ENCODE results near the gene ESD. TPM values are rescaled to one million over a fixed set of nuclear protein-coding genes. Genes with fewer than 3 reads are reported as not detected.
A peak's percentile ranks its signal among the peaks of the same experiment; 100 is the strongest.
"Not testable (repeated sequence)": the region's sequence is repeated elsewhere in the genome, so short reads cannot be mapped to it uniquely, and the experiment has no call there.

ESD gene
- total and polyA plus RNA-seq, 5 donors from 2014 or later: 30.1 to 141 (median 128) TPM

- ATAC-seq (ENCODE audit: low read depth in 2 of 2) (no peak), DNase-seq (no peak)
- H3K4me1 ChIP-seq (ENCODE audit: control insufficient read depth, insufficient read depth, low read length, poor library complexity, severe bottlenecking): no peaks in the 10 kb centered on the region
- Mint-ChIP-seq H3K27me3 (no peaks in the 10 kb centered on the region), H3K4me3 (peak overlapping the region in 1 of 4 donors; percentile 1), H3K4me1 (peaks cover under 1 to 22% (median 11%) of the 10 kb centered on the region in 4 donors), H3K36me3 (peaks cover 39% of the 10 kb centered on the region), H3K9me3 (no peaks in the 10 kb centered on the region), H3K27ac (peak overlapping the region in 1 of 3 donors; percentile 14)
- no peaks in the 10 kb centered on the region for H3K9me3 ChIP-seq (ENCODE audit: control insufficient read depth in 2 of 2, low read length in 2 of 2)
- H3K36me3 ChIP-seq (ENCODE audit: control insufficient read depth, insufficient read depth, low read length): peaks cover 73% of the 10 kb centered on the region
- H3K4me3 ChIP-seq (ENCODE audit: low read depth, low read length): no peak overlapping the region
- H3K27me3 ChIP-seq (ENCODE audit: control insufficient read depth, insufficient read depth, low read length): no peaks in the 10 kb centered on the region
- H3K27ac ChIP-seq (ENCODE audit: insufficient read depth, low read length, poor library complexity, severe bottlenecking): no peak overlapping the region
Measured at GRCh38 chr13:46782691-46783090, 14.3 kb downstream of the ESD start.

GRCh38 chr13:46782066-46782465, 14.9 kb downstream of the ESD start:
- H3K4me3 ChIP-seq (ENCODE audit: low read depth, low read length): no peak overlapping the region
- no peak for DNase-seq
- no peak overlapping the region for H3K27ac ChIP-seq (ENCODE audit: insufficient read depth, low read length, poor library complexity, severe bottlenecking)
- peaks cover 43% of the 10 kb centered on the region for H3K36me3 Mint-ChIP-seq
- H3K9me3 ChIP-seq (ENCODE audit: control insufficient read depth in 2 of 2, low read length in 2 of 2): no peaks in the 10 kb centered on the region
- H3K36me3 ChIP-seq (ENCODE audit: control insufficient read depth, insufficient read depth, low read length): peaks cover 79% of the 10 kb centered on the region
- H3K9me3 Mint-ChIP-seq: no peaks in the 10 kb centered on the region
- H3K4me1 Mint-ChIP-seq: peaks cover 0 to 19% (median 11%) of the 10 kb centered on the region in 4 donors
- H3K4me3 Mint-ChIP-seq: no peak overlapping the region
- no peaks in the 10 kb centered on the region for H3K27me3 ChIP-seq (ENCODE audit: control insufficient read depth, insufficient read depth, low read length)
- H3K27ac Mint-ChIP-seq: no peak overlapping the region
- no peaks in the 10 kb centered on the region for H3K4me1 ChIP-seq (ENCODE audit: control insufficient read depth, insufficient read depth, low read length, poor library complexity, severe bottlenecking)
- H3K27me3 Mint-ChIP-seq: no peaks in the 10 kb centered on the region
- ATAC-seq (ENCODE audit: low read depth in 2 of 2): no peak

GRCh38 chr13:46778890-46779289, 18.1 kb downstream of the ESD start:
- H3K4me3 ChIP-seq (ENCODE audit: low read depth, low read length): no peak overlapping the region
- H3K4me1 ChIP-seq (ENCODE audit: control insufficient read depth, insufficient read depth, low read length, poor library complexity, severe bottlenecking): no peaks in the 10 kb centered on the region
- H3K4me3 Mint-ChIP-seq: no peak overlapping the region
- peaks cover 0 to 12% (median 9%) of the 10 kb centered on the region in 4 donors for H3K4me1 Mint-ChIP-seq
- H3K36me3 Mint-ChIP-seq: peaks cover 45% of the 10 kb centered on the region
- peaks cover 80% of the 10 kb centered on the region for H3K36me3 ChIP-seq (ENCODE audit: control insufficient read depth, insufficient read depth, low read length)
- H3K27ac ChIP-seq (ENCODE audit: insufficient read depth, low read length, poor library complexity, severe bottlenecking): no peak overlapping the region
- no peak overlapping the region for H3K27ac Mint-ChIP-seq
- DNase-seq (no peak), ATAC-seq (ENCODE audit: low read depth in 2 of 2) (no peak)
- H3K9me3 ChIP-seq (ENCODE audit: control insufficient read depth in 2 of 2, low read length in 2 of 2): no peaks in the 10 kb centered on the region
- H3K27me3 Mint-ChIP-seq: no peaks in the 10 kb centered on the region
- no peaks in the 10 kb centered on the region for H3K9me3 Mint-ChIP-seq
- H3K27me3 ChIP-seq (ENCODE audit: control insufficient read depth, insufficient read depth, low read length): no peaks in the 10 kb centered on the region

- no peaks in the 10 kb centered on the region for H3K27me3 Mint-ChIP-seq
- no peak overlapping the region for H3K27ac Mint-ChIP-seq
- peaks cover 48% of the 10 kb centered on the region for H3K36me3 Mint-ChIP-seq
- Histone ChIP-seq H3K4me3 (ENCODE audit: low read depth, low read length) (no peak overlapping the region), H3K27ac (ENCODE audit: insufficient read depth, low read length, poor library complexity, severe bottlenecking) (no peak overlapping the region), H3K4me1 (ENCODE audit: control insufficient read depth, insufficient read depth, low read length, poor library complexity, severe bottlenecking) (no peaks in the 10 kb centered on the region), H3K9me3 (ENCODE audit: control insufficient read depth in 2 of 2, low read length in 2 of 2) (no peaks in the 10 kb centered on the region), H3K36me3 (ENCODE audit: control insufficient read depth, insufficient read depth, low read length) (peaks cover 81% of the 10 kb centered on the region), H3K27me3 (ENCODE audit: control insufficient read depth, insufficient read depth, low read length) (no peaks in the 10 kb centered on the region)
- DNase-seq (no peak), ATAC-seq (ENCODE audit: low read depth in 2 of 2) (no peak)
- H3K4me3 Mint-ChIP-seq: no peak overlapping the region
- no peaks in the 10 kb centered on the region for H3K9me3 Mint-ChIP-seq
- peaks cover 0 to 12% (median 9%) of the 10 kb centered on the region in 4 donors for H3K4me1 Mint-ChIP-seq
Measured at GRCh38 chr13:46778095-46778494, 18.9 kb downstream of the ESD start.

- Mint-ChIP-seq H3K9me3 (no peaks in the 10 kb centered on the region), H3K36me3 (peaks cover 59% of the 10 kb centered on the region), H3K27ac (no peak overlapping the region), H3K27me3 (no peaks in the 10 kb centered on the region), H3K4me1 (peaks cover 0 to 7% (median 1%) of the 10 kb centered on the region in 4 donors), H3K4me3 (no peak overlapping the region)
- no peak overlapping the region for H3K27ac ChIP-seq (ENCODE audit: insufficient read depth, low read length, poor library complexity, severe bottlenecking)
- no peaks in the 10 kb centered on the region for H3K9me3 ChIP-seq (ENCODE audit: control insufficient read depth in 2 of 2, low read length in 2 of 2)
- no peaks in the 10 kb centered on the region for H3K4me1 ChIP-seq (ENCODE audit: control insufficient read depth, insufficient read depth, low read length, poor library complexity, severe bottlenecking)
- H3K36me3 ChIP-seq (ENCODE audit: control insufficient read depth, insufficient read depth, low read length): peaks cover 74% of the 10 kb centered on the region
- no peak overlapping the region for H3K4me3 ChIP-seq (ENCODE audit: low read depth, low read length)
- ATAC-seq (ENCODE audit: low read depth in 2 of 2) (no peak), DNase-seq (no peak)
- no peaks in the 10 kb centered on the region for H3K27me3 ChIP-seq (ENCODE audit: control insufficient read depth, insufficient read depth, low read length)
Measured at GRCh38 chr13:46775385-46776107, 21.4 kb downstream of the ESD start.

- H3K36me3 Mint-ChIP-seq: peaks cover 64% of the 10 kb centered on the region
- ATAC-seq (ENCODE audit: low read depth in 2 of 2) (no peak), DNase-seq (no peak)
- no peak overlapping the region for H3K4me3 Mint-ChIP-seq
- peaks cover 0 to 7% (median under 1%) of the 10 kb centered on the region in 4 donors for H3K4me1 Mint-ChIP-seq
- H3K27me3 ChIP-seq (ENCODE audit: control insufficient read depth, insufficient read depth, low read length): no peaks in the 10 kb centered on the region
- H3K27me3 Mint-ChIP-seq: no peaks in the 10 kb centered on the region
- no peaks in the 10 kb centered on the region for H3K9me3 ChIP-seq (ENCODE audit: control insufficient read depth in 2 of 2, low read length in 2 of 2)
- no peak overlapping the region for H3K27ac ChIP-seq (ENCODE audit: insufficient read depth, low read length, poor library complexity, severe bottlenecking)
- no peak overlapping the region for H3K27ac Mint-ChIP-seq
- peaks cover 0 to 1% (median 0%) of the 10 kb centered on the region in 7 donors for H3K9me3 Mint-ChIP-seq
- H3K4me1 ChIP-seq (ENCODE audit: control insufficient read depth, insufficient read depth, low read length, poor library complexity, severe bottlenecking): no peaks in the 10 kb centered on the region
- H3K36me3 ChIP-seq (ENCODE audit: control insufficient read depth, insufficient read depth, low read length): peaks cover 58% of the 10 kb centered on the region
- H3K4me3 ChIP-seq (ENCODE audit: low read depth, low read length): no peak overlapping the region
Measured at GRCh38 chr13:46773541-46773940, 23.4 kb downstream of the ESD start.

GRCh38 chr13:46771693-46772092, 25.3 kb downstream of the ESD start:
- DNase-seq (no peak), ATAC-seq (ENCODE audit: low read depth in 2 of 2) (no peak)
- Mint-ChIP-seq H3K4me1 (peaks cover 0 to 7% (median 0%) of the 10 kb centered on the region in 4 donors), H3K36me3 (peaks cover 51% of the 10 kb centered on the region), H3K27ac (no peak overlapping the region), H3K9me3 (peaks cover 0 to 1% (median 0%) of the 10 kb centered on the region in 7 donors), H3K27me3 (no peaks in the 10 kb centered on the region), H3K4me3 (no peak overlapping the region)
- Histone ChIP-seq H3K27ac (ENCODE audit: insufficient read depth, low read length, poor library complexity, severe bottlenecking) (no peak overlapping the region), H3K4me1 (ENCODE audit: control insufficient read depth, insufficient read depth, low read length, poor library complexity, severe bottlenecking) (no peaks in the 10 kb centered on the region), H3K9me3 (ENCODE audit: control insufficient read depth in 2 of 2, low read length in 2 of 2) (no peaks in the 10 kb centered on the region), H3K27me3 (ENCODE audit: control insufficient read depth, insufficient read depth, low read length) (no peaks in the 10 kb centered on the region), H3K36me3 (ENCODE audit: control insufficient read depth, insufficient read depth, low read length) (peaks cover 40% of the 10 kb centered on the region), H3K4me3 (ENCODE audit: low read depth, low read length) (no peak overlapping the region)

- not testable (repeated sequence) for H3K4me3 Mint-ChIP-seq; H3K4me1 ChIP-seq (ENCODE audit: control insufficient read depth, insufficient read depth, low read length, poor library complexity, severe bottlenecking); H3K9me3 Mint-ChIP-seq; H3K9me3 ChIP-seq (ENCODE audit: control insufficient read depth in 2 of 2, low read length in 2 of 2); H3K27me3 Mint-ChIP-seq; DNase-seq; ATAC-seq (ENCODE audit: low read depth in 2 of 2); H3K4me3 ChIP-seq (ENCODE audit: low read depth, low read length); H3K27me3 ChIP-seq (ENCODE audit: control insufficient read depth, insufficient read depth, low read length); H3K27ac ChIP-seq (ENCODE audit: insufficient read depth, low read length, poor library complexity, severe bottlenecking); H3K4me1 Mint-ChIP-seq
- H3K27ac Mint-ChIP-seq: peak overlapping the region in 1 of 3 donors; percentile 61
- peaks cover 37% of the 10 kb centered on the region for H3K36me3 Mint-ChIP-seq
- H3K36me3 ChIP-seq (ENCODE audit: control insufficient read depth, insufficient read depth, low read length): peaks cover 25% of the 10 kb centered on the region
Measured at GRCh38 chr13:46769925-46770324, 27.0 kb downstream of the ESD start.
